PC-3 (cell line): ENCODE results near the gene NNMT. TPM values are rescaled to one million over a fixed set of nuclear protein-coding genes. Genes with fewer than 3 reads are reported as not detected.

ENCODE experiments used
- ATAC-seq: fragments of 200-7000 bp; cut with Tn5 transposase; 2 replicates; pipeline ENCODE4 v1.9.1; 2020; ENCODE audit warnings: mild to moderate bottlenecking, moderate library complexity
- BruUV-seq: library from RNA; stranded (reverse); fragments of 400-500 nt; replicated peaks from 2 replicates; lab custom pipeline; 2021; lab: Mats Ljungman, UMichigan
- CTCF ChIA-PET: fragments of 300-600 bp; sonication (Branson Sonifier 250); formaldehyde crosslinking; loops from one replicate; lab custom pipeline; 2022; ENCODE audit warnings: antibody characterized with exemption; lab: Charles Lee
- POLR2A ChIA-PET: fragments of 300-600 bp; sonication (Branson Sonifier 250); formaldehyde crosslinking; loops from one replicate; lab custom pipeline; 2022; ENCODE audit warnings: antibody characterized with exemption; ENCODE audit not compliant: unreplicated experiment; lab: Charles Lee
- DNase-seq: peaks from one replicate; pipeline ENCODE4 v3.0.0-alpha.2; 2015
- H2AFZ ChIP-seq: fragments of 300-600 bp; sonication (generic); 2 replicates; pipeline ENCODE4 v1.6.0; 2016; ENCODE audit warnings: antibody characterized with exemption, low read length
- H3F3A ChIP-seq: fragments of 300-600 bp; sonication (generic); one replicate; pipeline ENCODE4 v1.6.0; 2017; ENCODE audit warnings: antibody characterized with exemption, low read length, control low read depth, mild to moderate bottlenecking; ENCODE audit not compliant: unreplicated experiment
- H3K27ac ChIP-seq: fragments of 300-600 bp; sonication (generic); 2 replicates; pipeline ENCODE4 v1.5.1; 2016; ENCODE audit warnings: mild to moderate bottlenecking, low read length
- H3K27me3 ChIP-seq: fragments of 300-600 bp; sonication (generic); 2 replicates; pipeline ENCODE4 v1.6.1; 2016; ENCODE audit warnings: low read length, mixed read lengths
- H3K36me3 ChIP-seq: fragments of 300-600 bp; sonication (generic); 2 replicates; pipeline ENCODE4 v1.6.1; 2016; ENCODE audit warnings: low read depth, mixed run types, low read length, mixed read lengths
- H3K4me1 ChIP-seq: fragments of 300-600 bp; sonication (generic); 2 replicates; pipeline ENCODE4 v1.5.1; 2016; ENCODE audit warnings: low read length; ENCODE audit not compliant: insufficient read depth
- H3K4me2 ChIP-seq: fragments of 300-600 bp; sonication (generic); 2 replicates; pipeline ENCODE4 v1.6.0; 2016; ENCODE audit warnings: low read length
- H3K4me3 ChIP-seq: fragments of 300-600 bp; sonication (generic); 2 replicates; pipeline ENCODE4 v1.5.1; 2016; ENCODE audit warnings: mild to moderate bottlenecking, low read length, mixed read lengths
- H3K79me2 ChIP-seq: fragments of 300-600 bp; sonication (generic); 2 replicates; pipeline ENCODE4 v1.6.1; 2017; ENCODE audit warnings: low read length, mixed read lengths
- H3K9ac ChIP-seq: fragments of 300-600 bp; sonication (generic); 2 replicates; pipeline ENCODE4 v1.6.0; 2016; ENCODE audit warnings: mild to moderate bottlenecking, low read length
- H3K9me2 ChIP-seq: fragments of 300-600 bp; sonication (generic); replicated peaks from 2 replicates; pipeline ENCODE4 v1.6.1; 2016; ENCODE audit warnings: mixed run types, low read length, mixed read lengths
- H3K9me3 ChIP-seq: fragments of 300-600 bp; sonication (generic); 2 replicates; pipeline ENCODE4 v1.6.1; 2016; ENCODE audit warnings: low read length, mixed read lengths
- H4K20me1 ChIP-seq: fragments of 300-600 bp; sonication (generic); 2 replicates; pipeline ENCODE4 v1.6.1; 2016; ENCODE audit warnings: low read length, mixed read lengths
- CTCF ChIP-seq: fragments of 300-600 bp; sonication (generic); conservative IDR thresholded peaks from 2 replicates; pipeline ENCODE4 v1.5.1; 2017; ENCODE audit warnings: antibody characterized with exemption, low read depth, mild to moderate bottlenecking, low read length
- EZH2 ChIP-seq: fragments of 300-600 bp; sonication (generic); IDR thresholded peaks from one replicate; pipeline ENCODE4 v1.6.1; 2017; ENCODE audit warnings: antibody characterized with exemption, mild to moderate bottlenecking, low read length; ENCODE audit not compliant: unreplicated experiment
- EZH2phosphoT487 ChIP-seq: fragments of 300-600 bp; sonication (generic); IDR thresholded peaks from 2 replicates; pipeline ENCODE4 v1.6.1; 2018; ENCODE audit warnings: mild to moderate bottlenecking, antibody characterized with exemption, low read length, borderline replicate concordance
- intact Hi-C: fragments of 100-400 bp; cut with micrococcal nuclease; formaldehyde crosslinking; loops from 2 replicates; pipeline ENCODE4 v1.9.0; 2023
- total RNA-seq: library from RNA; depleted of rRNA; stranded (reverse); fragments of >200 nt; gene quantifications from 2 replicates; pipeline ENCODE4 v1.2.3, GENCODE V29; 2014

The NNMT gene
- total RNA-seq, 1 experiment from 2014 or later = 23.3 TPM

- DNase-seq = peak; percentile 89
These were observed 2.9 kb upstream of the NNMT start for GRCh38 chr11:114293201-114293711.

GRCh38 chr11:114296605-114297372, 590 bp downstream of the NNMT start:
- Histone ChIP-seq H3K9me2 (no peaks in the 10 kb centered on the region), H3K9me3 (0 out of 2 replicates have a peak, but pooled peaks cover 4% of the 10 kb centered on the region), H3F3A (peaks cover 7% of the 10 kb centered on the region), H3K79me2 (no peaks in the 10 kb centered on the region), H3K4me2 (peak overlapping the region; percentile 52), H3K4me1 (peaks cover 47% of the 10 kb centered on the region), H3K36me3 (no peaks in the 10 kb centered on the region), H3K9ac (peak overlapping the region; percentile 78), H3K27ac (peak overlapping the region; percentile 94), H3K27me3 (no peaks in the 10 kb centered on the region), H2AFZ (peak overlapping the region; percentile 6; the same call in 1 of the 2 replicates), H4K20me1 (no peaks in the 10 kb centered on the region), H3K4me3 (peak overlapping the region; percentile 32)
- ChIA-PET CTCF (no interaction called here), POLR2A (no interaction called here)
- TF ChIP-seq EZH2phosphoT487 = no peak
- no peak for TF ChIP-seq EZH2
- TF ChIP-seq CTCF = no peak
- BruUV-seq = TSS peak; percentile 76
- ATAC-seq (no peak), DNase-seq (peak; percentile 42)
- intact Hi-C loops = no loop called here

More at GRCh38 chr11:114293201-114293711, 2.9 kb upstream of the NNMT start:
- Histone ChIP-seq H3K27ac (peak overlapping the region; percentile 94), H3K9me3 (no peaks in the 10 kb centered on the region), H3K4me2 (peak overlapping the region; percentile 52), H3K27me3 (no peaks in the 10 kb centered on the region), H3K36me3 (no peaks in the 10 kb centered on the region), H3K79me2 (no peaks in the 10 kb centered on the region), H3K4me3 (no peak overlapping the region), H4K20me1 (no peaks in the 10 kb centered on the region), H3K9ac (peak overlapping the region; percentile 78), H3F3A (peaks cover 7% of the 10 kb centered on the region), H2AFZ (no peak overlapping the region), H3K9me2 (no peaks in the 10 kb centered on the region), H3K4me1 (peaks cover 68% of the 10 kb centered on the region)
- peak; percentile 1; the same call in 1 of the 2 replicates for ATAC-seq
- no TSS peak for BruUV-seq
- TF ChIP-seq EZH2phosphoT487 = no peak
- TF ChIP-seq EZH2 = no peak
- TF ChIP-seq CTCF = no peak
- ChIA-PET CTCF (no interaction called here), POLR2A (no interaction called here)
- intact Hi-C loops = no loop called here
